GM12878 (cell line): ENCODE results near the gene TTLL10.

Experiments used
- NRF1 ChIP-seq: conservative IDR thresholded peaks from 2 replicates; pipeline ENCODE4 v1.6.1; 2011; ENCODE audit warnings: mild to moderate bottlenecking, low read depth, low read length, improper control_type of control experiment
- PAX8 ChIP-seq: fragments of 450-650 bp; IDR thresholded peaks from 2 replicates; pipeline ENCODE4 v1.6.1; 2017; ENCODE audit warnings: mild to moderate bottlenecking, moderate library complexity
- POLR2AphosphoS5 ChIP-seq: IDR thresholded peaks from 2 replicates; pipeline ENCODE4 v1.6.1; 2011; ENCODE audit warnings: mild to moderate bottlenecking, low read length, inconsistent platforms
- SRF ChIP-seq, 2 experiments: IDR thresholded peaks; 2 replicates each; pipeline ENCODE4 v1.6.1; 2011; ENCODE audit warnings: low read depth in 2 of 2, low read length in 2 of 2, mild to moderate bottlenecking in 1 of 2, moderate library complexity in 1 of 2
- ZNF274 ChIP-seq: IDR thresholded peaks from one replicate; pipeline ENCODE4 v1.8.0; 2011; ENCODE audit not compliant: insufficient read length, insufficient read depth
- TF ChIP-seq, protein P1 (sequence below): IDR thresholded peaks from 2 replicates; pipeline ENCODE4 v1.6.1; 2012; ENCODE audit warnings: low read depth, low read length, improper control_type of control experiment
- TF ChIP-seq, protein P2 (sequence below): fragments of 450-650 bp; formaldehyde crosslinking; IDR thresholded peaks from 2 replicates; pipeline ENCODE4 v1.4.0; 2020; ENCODE audit warnings: mild to moderate bottlenecking, moderate library complexity
- TF ChIP-seq, protein P3 (sequence below), 3 experiments: IDR thresholded peaks in 2 of 3; conservative IDR thresholded peaks in 1 of 3; 2 replicates each; pipeline ENCODE4 v1.5.1; 2011; ENCODE audit warnings: low read depth in 3 of 3, low read length in 3 of 3, mild to moderate bottlenecking in 3 of 3, control low read depth in 2 of 3, moderate library complexity in 2 of 3, inconsistent platforms in 1 of 3, mixed read lengths in 1 of 3; ENCODE audit not compliant: control insufficient read depth in 2 of 3, insufficient read depth in 1 of 3; ENCODE audit errors: extremely low read depth in 1 of 3
- TF ChIP-seq, protein P4 (sequence below): fragments of 150-350 bp; IDR thresholded peaks from 2 replicates; pipeline ENCODE4 v1.6.1; 2016; ENCODE audit warnings: low read depth, low read length
- TF ChIP-seq, protein P5 (sequence below): IDR thresholded peaks from 2 replicates; pipeline ENCODE4 v1.6.1; 2012; ENCODE audit warnings: low read depth, low read length, improper control_type of control experiment

DNA sequence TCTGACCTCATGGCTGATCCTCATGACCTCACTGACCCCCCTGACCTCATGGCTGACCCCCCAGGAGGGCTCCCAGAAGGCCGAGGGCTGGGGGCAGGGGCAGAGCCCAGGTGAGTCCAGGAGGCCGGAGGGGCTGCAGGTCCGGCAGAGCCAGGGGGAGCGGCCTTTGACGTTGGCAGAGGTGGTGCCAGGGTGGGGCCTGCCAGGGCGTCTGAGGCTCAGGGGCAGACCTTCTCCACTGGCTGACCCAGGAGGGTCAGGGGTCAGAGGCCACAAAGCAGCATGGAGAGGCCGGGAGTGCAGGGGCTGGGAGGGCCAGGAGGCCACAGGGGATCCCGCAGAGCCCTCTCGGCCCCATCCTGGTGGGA is 28.1 kb upstream of the TTLL10 start:
- TF ChIP-seq, protein P1, sequence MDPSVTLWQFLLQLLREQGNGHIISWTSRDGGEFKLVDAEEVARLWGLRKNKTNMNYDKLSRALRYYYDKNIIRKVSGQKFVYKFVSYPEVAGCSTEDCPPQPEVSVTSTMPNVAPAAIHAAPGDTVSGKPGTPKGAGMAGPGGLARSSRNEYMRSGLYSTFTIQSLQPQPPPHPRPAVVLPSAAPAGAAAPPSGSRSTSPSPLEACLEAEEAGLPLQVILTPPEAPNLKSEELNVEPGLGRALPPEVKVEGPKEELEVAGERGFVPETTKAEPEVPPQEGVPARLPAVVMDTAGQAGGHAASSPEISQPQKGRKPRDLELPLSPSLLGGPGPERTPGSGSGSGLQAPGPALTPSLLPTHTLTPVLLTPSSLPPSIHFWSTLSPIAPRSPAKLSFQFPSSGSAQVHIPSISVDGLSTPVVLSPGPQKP = no peak
- TF ChIP-seq, protein P2, sequence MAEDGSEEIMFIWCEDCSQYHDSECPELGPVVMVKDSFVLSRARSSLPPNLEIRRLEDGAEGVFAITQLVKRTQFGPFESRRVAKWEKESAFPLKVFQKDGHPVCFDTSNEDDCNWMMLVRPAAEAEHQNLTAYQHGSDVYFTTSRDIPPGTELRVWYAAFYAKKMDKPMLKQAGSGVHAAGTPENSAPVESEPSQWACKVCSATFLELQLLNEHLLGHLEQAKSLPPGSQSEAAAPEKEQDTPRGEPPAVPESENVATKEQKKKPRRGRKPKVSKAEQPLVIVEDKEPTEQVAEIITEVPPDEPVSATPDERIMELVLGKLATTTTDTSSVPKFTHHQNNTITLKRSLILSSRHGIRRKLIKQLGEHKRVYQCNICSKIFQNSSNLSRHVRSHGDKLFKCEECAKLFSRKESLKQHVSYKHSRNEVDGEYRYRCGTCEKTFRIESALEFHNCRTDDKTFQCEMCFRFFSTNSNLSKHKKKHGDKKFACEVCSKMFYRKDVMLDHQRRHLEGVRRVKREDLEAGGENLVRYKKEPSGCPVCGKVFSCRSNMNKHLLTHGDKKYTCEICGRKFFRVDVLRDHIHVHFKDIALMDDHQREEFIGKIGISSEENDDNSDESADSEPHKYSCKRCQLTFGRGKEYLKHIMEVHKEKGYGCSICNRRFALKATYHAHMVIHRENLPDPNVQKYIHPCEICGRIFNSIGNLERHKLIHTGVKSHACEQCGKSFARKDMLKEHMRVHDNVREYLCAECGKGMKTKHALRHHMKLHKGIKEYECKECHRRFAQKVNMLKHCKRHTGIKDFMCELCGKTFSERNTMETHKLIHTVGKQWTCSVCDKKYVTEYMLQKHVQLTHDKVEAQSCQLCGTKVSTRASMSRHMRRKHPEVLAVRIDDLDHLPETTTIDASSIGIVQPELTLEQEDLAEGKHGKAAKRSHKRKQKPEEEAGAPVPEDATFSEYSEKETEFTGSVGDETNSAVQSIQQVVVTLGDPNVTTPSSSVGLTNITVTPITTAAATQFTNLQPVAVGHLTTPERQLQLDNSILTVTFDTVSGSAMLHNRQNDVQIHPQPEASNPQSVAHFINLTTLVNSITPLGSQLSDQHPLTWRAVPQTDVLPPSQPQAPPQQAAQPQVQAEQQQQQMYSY (CRISPR knock-in tag) = no peak
- TF ChIP-seq SRF (IDR thresholded peaks at IDR 0.05; ENCODE audit: low read depth in 2 of 2, low read length in 2 of 2) (no peak), PAX8 (no peak), POLR2AphosphoS5 (no peak), NRF1 (no peak), ZNF274 (no peak)
- TF ChIP-seq, protein P3, sequence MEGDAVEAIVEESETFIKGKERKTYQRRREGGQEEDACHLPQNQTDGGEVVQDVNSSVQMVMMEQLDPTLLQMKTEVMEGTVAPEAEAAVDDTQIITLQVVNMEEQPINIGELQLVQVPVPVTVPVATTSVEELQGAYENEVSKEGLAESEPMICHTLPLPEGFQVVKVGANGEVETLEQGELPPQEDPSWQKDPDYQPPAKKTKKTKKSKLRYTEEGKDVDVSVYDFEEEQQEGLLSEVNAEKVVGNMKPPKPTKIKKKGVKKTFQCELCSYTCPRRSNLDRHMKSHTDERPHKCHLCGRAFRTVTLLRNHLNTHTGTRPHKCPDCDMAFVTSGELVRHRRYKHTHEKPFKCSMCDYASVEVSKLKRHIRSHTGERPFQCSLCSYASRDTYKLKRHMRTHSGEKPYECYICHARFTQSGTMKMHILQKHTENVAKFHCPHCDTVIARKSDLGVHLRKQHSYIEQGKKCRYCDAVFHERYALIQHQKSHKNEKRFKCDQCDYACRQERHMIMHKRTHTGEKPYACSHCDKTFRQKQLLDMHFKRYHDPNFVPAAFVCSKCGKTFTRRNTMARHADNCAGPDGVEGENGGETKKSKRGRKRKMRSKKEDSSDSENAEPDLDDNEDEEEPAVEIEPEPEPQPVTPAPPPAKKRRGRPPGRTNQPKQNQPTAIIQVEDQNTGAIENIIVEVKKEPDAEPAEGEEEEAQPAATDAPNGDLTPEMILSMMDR (IDR thresholded peaks at IDR 0.05 in 2 of 3, conservative IDR thresholded peaks at IDR 0.05 in 1 of 3; ENCODE audit: control insufficient read depth in 2 of 3, extremely low read depth in 1 of 3, insufficient read depth in 1 of 3, low read depth in 3 of 3, low read length in 3 of 3) = no peak
- TF ChIP-seq, protein P4, sequence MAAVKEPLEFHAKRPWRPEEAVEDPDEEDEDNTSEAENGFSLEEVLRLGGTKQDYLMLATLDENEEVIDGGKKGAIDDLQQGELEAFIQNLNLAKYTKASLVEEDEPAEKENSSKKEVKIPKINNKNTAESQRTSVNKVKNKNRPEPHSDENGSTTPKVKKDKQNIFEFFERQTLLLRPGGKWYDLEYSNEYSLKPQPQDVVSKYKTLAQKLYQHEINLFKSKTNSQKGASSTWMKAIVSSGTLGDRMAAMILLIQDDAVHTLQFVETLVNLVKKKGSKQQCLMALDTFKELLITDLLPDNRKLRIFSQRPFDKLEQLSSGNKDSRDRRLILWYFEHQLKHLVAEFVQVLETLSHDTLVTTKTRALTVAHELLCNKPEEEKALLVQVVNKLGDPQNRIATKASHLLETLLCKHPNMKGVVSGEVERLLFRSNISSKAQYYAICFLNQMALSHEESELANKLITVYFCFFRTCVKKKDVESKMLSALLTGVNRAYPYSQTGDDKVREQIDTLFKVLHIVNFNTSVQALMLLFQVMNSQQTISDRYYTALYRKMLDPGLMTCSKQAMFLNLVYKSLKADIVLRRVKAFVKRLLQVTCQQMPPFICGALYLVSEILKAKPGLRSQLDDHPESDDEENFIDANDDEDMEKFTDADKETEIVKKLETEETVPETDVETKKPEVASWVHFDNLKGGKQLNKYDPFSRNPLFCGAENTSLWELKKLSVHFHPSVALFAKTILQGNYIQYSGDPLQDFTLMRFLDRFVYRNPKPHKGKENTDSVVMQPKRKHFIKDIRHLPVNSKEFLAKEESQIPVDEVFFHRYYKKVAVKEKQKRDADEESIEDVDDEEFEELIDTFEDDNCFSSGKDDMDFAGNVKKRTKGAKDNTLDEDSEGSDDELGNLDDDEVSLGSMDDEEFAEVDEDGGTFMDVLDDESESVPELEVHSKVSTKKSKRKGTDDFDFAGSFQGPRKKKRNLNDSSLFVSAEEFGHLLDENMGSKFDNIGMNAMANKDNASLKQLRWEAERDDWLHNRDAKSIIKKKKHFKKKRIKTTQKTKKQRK = no peak
- TF ChIP-seq, protein P5, sequence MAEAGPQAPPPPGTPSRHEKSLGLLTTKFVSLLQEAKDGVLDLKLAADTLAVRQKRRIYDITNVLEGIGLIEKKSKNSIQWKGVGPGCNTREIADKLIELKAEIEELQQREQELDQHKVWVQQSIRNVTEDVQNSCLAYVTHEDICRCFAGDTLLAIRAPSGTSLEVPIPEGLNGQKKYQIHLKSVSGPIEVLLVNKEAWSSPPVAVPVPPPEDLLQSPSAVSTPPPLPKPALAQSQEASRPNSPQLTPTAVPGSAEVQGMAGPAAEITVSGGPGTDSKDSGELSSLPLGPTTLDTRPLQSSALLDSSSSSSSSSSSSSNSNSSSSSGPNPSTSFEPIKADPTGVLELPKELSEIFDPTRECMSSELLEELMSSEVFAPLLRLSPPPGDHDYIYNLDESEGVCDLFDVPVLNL = no peak
